Keratinocyte (primary cell): ENCODE results near the gene MYH9. TPM values are rescaled to one million over a fixed set of nuclear protein-coding genes. Genes with fewer than 3 reads are reported as not detected.

ENCODE experiments used
- DNase-seq: peaks from one replicate; pipeline ENCODE4 v3.0.0-alpha.2; 2011; ENCODE audit warnings: low read depth, missing footprints, low spot score
- FAIRE-seq: peaks from 2 replicates; lab custom pipeline; 2011; peaks lifted over from hg19 to GRCh38; lab: Jason Lieb, UNC
- H2AFZ ChIP-seq: 2 replicates; pipeline ENCODE4 v1.6.0; 2012; ENCODE audit warnings: low read length, control low read depth, inconsistent platforms; ENCODE audit not compliant: control insufficient read depth
- H3K27ac ChIP-seq: 2 replicates; pipeline ENCODE4 v1.5.1; 2011; ENCODE audit warnings: low read length; ENCODE audit not compliant: control insufficient read depth, insufficient read depth
- H3K27me3 ChIP-seq: 3 replicates; pipeline ENCODE4 v1.6.0; 2011; ENCODE audit warnings: low read length; ENCODE audit not compliant: control insufficient read depth, insufficient read depth; ENCODE audit errors: extremely low read depth
- H3K36me3 ChIP-seq, 2 experiments: 2 replicates in 1 of 2; 3 replicates in 1 of 2; pipeline ENCODE4 v1.5.1; 2011; ENCODE audit warnings: low read length in 2 of 2, mild to moderate bottlenecking in 1 of 2; ENCODE audit not compliant: control insufficient read depth in 2 of 2, insufficient read depth in 2 of 2; ENCODE audit errors: extremely low read depth in 1 of 2
- H3K4me1 ChIP-seq: 3 replicates; pipeline ENCODE4 v1.5.1; 2011; ENCODE audit warnings: low read length; ENCODE audit not compliant: control insufficient read depth, insufficient read depth; ENCODE audit errors: extremely low read depth
- H3K4me2 ChIP-seq: 3 replicates; pipeline ENCODE4 v1.6.0; 2011; ENCODE audit warnings: low read depth, low read length; ENCODE audit not compliant: control insufficient read depth, insufficient read depth; ENCODE audit errors: extremely low read depth
- H3K4me3 ChIP-seq, 3 experiments: fragments of 200-600 bp in 1 of 3; sonication (generic) in 1 of 3; 2 replicates in 2 of 3; 3 replicates in 1 of 3; pipeline ENCODE4 v1.5.1; 2011 to 2016; ENCODE audit warnings: low read length in 3 of 3, mild to moderate bottlenecking in 3 of 3, control low read depth in 2 of 3, inconsistent platforms in 1 of 3, low read depth in 1 of 3, mixed read lengths in 1 of 3, mixed run types in 1 of 3, moderate library complexity in 1 of 3; ENCODE audit not compliant: control insufficient read depth in 2 of 3, insufficient read depth in 2 of 3; ENCODE audit errors: extremely low read depth in 1 of 3
- H3K79me2 ChIP-seq: 2 replicates; pipeline ENCODE4 v1.6.0; 2012; ENCODE audit warnings: low read length; ENCODE audit not compliant: control insufficient read depth, insufficient read depth
- H3K9ac ChIP-seq: 3 replicates; pipeline ENCODE4 v1.6.0; 2011; ENCODE audit warnings: low read length; ENCODE audit not compliant: control insufficient read depth, insufficient read depth; ENCODE audit errors: extremely low read depth
- H3K9me1 ChIP-seq: 3 replicates; pipeline ENCODE4 v1.6.0; 2011; ENCODE audit warnings: low read length; ENCODE audit not compliant: control insufficient read depth, insufficient read depth; ENCODE audit errors: extremely low read depth
- H3K9me3 ChIP-seq: 2 replicates; pipeline ENCODE4 v1.5.1; 2012; ENCODE audit warnings: low read depth, low read length; ENCODE audit not compliant: control insufficient read depth
- H4K20me1 ChIP-seq: 3 replicates; pipeline ENCODE4 v1.6.0; 2011; ENCODE audit warnings: low read length; ENCODE audit not compliant: control insufficient read depth, insufficient read depth; ENCODE audit errors: extremely low read depth
- CTCF ChIP-seq, 3 experiments: IDR thresholded peaks in 1 of 3; conservative IDR thresholded peaks in 1 of 3; optimal IDR thresholded peaks in 1 of 3; 2 replicates in 2 of 3; 3 replicates in 1 of 3; pipeline versions ENCODE3 to v1.5.1; 2011; ENCODE audit warnings: low read length in 3 of 3, mild to moderate bottlenecking in 3 of 3, moderate library complexity in 2 of 3, control low read depth in 1 of 3, inconsistent platforms in 1 of 3; ENCODE audit not compliant: insufficient read depth in 2 of 3; ENCODE audit errors: extremely low read depth in 1 of 3
- EZH2 ChIP-seq: IDR thresholded peaks from one replicate; pipeline ENCODE4 v1.6.1; 2012; ENCODE audit warnings: inconsistent platforms, mild to moderate bottlenecking, low read length, moderate library complexity
- dilution Hi-C: fragments of 300-500 bp; cut with MboI; formaldehyde crosslinking; loops from one replicate; pipeline ENCODE4 v1.7.0; 2020; ENCODE audit warnings: low sequenced_read_pairs; ENCODE audit not compliant: extremely low pct_ligation_motif_present
- polyA plus RNA-seq, 5 experiments: library from polyadenylated mRNA; depleted of rRNA in 3 of 5; stranded (reverse) in 3 of 5; stranded (forward) in 1 of 5; unstranded in 1 of 5; fragments of >200 nt; gene quantifications; 1 replicate in 1 of 5; 2 replicates in 3 of 5; 3 replicates in 1 of 5; pipeline versions ENCODE4 v1.2.1 to v1.2.3, GENCODE V29; 2011 to 2012; ENCODE audit warnings: missing spikeins in 2 of 5, low read depth in 1 of 5, low replicate concordance in 1 of 5

The MYH9 gene
- polyA plus RNA-seq, 1 donor (not counting 4 experiments of a cell fraction or from before 2014, with no cell fraction given): 351 TPM

GRCh38 chr22:36376265-36376664, 11.5 kb downstream of the MYH9 start:
- Histone ChIP-seq H3K27me3 (no peaks in the 10 kb centered on the region), H3K79me2 (peaks cover 96% of the 10 kb centered on the region), H2AFZ (no peak overlapping the region), H3K4me1 (peaks cover 85% of the 10 kb centered on the region), H3K9me3 (no peaks in the 10 kb centered on the region), H3K4me2 (no peak overlapping the region), H3K9ac (no peak overlapping the region), H3K4me3 (no peak overlapping the region), H4K20me1 (peaks cover 88% of the 10 kb centered on the region), H3K9me1 (peaks cover 10% of the 10 kb centered on the region), H3K36me3 (peaks cover 19 to 40% of the 10 kb centered on the region in 2 experiments), H3K27ac (no peak overlapping the region)
- dilution Hi-C loops: no loop called here
- no peak for DNase-seq
- no peak for FAIRE-seq
- TF ChIP-seq EZH2 (no peak), CTCF (optimal IDR thresholded peaks at IDR 0.05 in 1 of 3, IDR thresholded peaks at IDR 0.05 in 1 of 3, conservative IDR thresholded peaks at IDR 0.05 in 1 of 3; ENCODE audit: extremely low read depth in 1 of 3, insufficient read depth in 2 of 3, low read length in 3 of 3) (no peak)

DNA sequence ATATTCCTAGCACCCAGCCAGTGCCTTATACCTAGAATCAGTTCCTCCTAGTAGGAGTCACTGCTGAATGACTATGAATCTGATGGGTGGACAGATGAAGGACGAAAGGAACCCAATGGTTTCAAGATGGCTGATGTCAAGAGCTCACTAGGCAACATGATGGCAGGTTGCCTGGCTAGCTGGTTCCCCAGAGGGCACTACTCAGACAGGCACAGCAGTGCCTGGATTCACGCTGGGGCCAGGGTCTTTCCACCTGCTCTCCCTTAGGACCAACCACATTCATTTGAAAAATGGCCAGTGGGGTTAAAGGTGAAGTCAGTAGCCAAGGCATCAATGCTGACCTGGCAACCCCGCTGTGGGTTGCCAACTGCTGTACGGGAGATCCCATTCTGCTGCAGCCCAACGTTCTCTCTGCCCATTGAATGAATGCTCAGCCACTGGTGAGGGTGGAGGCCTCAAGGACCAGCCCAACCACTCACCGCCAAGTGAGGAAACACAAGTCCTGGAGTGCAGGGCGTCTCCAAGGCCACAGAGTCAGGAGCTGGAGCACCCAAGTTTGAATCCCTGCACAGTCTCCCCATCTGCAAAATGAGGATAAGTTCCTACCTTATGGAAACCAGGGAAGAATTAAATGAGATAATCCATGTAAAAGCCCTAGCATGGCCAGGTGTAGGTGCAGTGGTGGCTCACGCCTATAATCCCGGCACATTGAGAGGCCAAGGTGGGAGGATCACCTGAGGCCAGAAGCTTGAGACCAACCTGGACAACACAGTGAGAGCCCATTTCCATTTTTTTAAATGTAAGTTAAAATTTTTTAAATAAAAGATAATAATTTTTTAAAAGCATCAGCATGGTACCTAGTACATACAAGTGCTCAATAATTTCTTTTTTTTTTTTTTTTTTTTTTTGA, 12.4 kb downstream of the MYH9 start:
- Histone ChIP-seq H3K27me3 (no peaks in the 10 kb centered on the region), H3K9ac (peak overlapping the region; percentile 20), H2AFZ (no peak overlapping the region), H4K20me1 (peaks cover 86% of the 10 kb centered on the region), H3K9me3 (no peaks in the 10 kb centered on the region), H3K27ac (peak overlapping the region; percentile 72), H3K36me3 (peaks cover 20 to 32% of the 10 kb centered on the region in 2 experiments), H3K4me1 (peaks cover 89% of the 10 kb centered on the region), H3K4me2 (peak overlapping the region; percentile 67), H3K9me1 (peaks cover 10% of the 10 kb centered on the region), H3K79me2 (peaks cover 98% of the 10 kb centered on the region), H3K4me3 (peak overlapping the region in 1 of 3 experiments; percentile 17)
- no peak for FAIRE-seq
- DNase-seq: no peak
- TF ChIP-seq EZH2: no peak
- TF ChIP-seq CTCF (optimal IDR thresholded peaks at IDR 0.05 in 1 of 3, IDR thresholded peaks at IDR 0.05 in 1 of 3, conservative IDR thresholded peaks at IDR 0.05 in 1 of 3; ENCODE audit: extremely low read depth in 1 of 3, insufficient read depth in 2 of 3, low read length in 3 of 3): no peak
- dilution Hi-C loops: no loop called here
